Measurements from ENCODE around the gene BTG1.

- TF ChIP-seq CTCF (IDR thresholded peaks at IDR 0.05; ENCODE audit: control extremely low read depth in 1 of 3, insufficient read depth in 1 of 3, low read depth in 1 of 3, low read length in 3 of 3) = no peak
- TF ChIP-seq POLR2AphosphoS5 (IDR thresholded peaks at IDR 0.05; ENCODE audit: low read depth, low read length) = no peak
These were observed 21.6 kb downstream of the BTG1 start for GRCh38 chr12:92123780-92124688.
